Head of caudate nucleus (tissue), 42 donors: ENCODE data around the gene USP25.

Experiments used
- DNase-seq, 42 donors: peaks; one replicate each; pipeline versions ENCODE4 v3.0.0 to v3.0.0-alpha.2; 2020 to 2021; ENCODE audit warnings: mixed read lengths in 7 of 42
- intact Hi-C: fragments of 100-400 bp; cut with DNase I; formaldehyde crosslinking; loops from one replicate; pipeline ENCODE4 v1.15.0; 2022

USP25 gene

GRCh38 chr21:15752763-15753407, 23.1 kb downstream of the USP25 start:
- DNase-seq, result no peak
- intact Hi-C loops, result no loop called here

GRCh38 chr21:15753741-15754140, 24.0 kb downstream of the USP25 start:
- DNase-seq, result no peak
- intact Hi-C loops, result no loop called here

GRCh38 chr21:15754640-15755039, 24.9 kb downstream of the USP25 start:
- DNase-seq, result no peak
- intact Hi-C loops, result no loop called here

GRCh38 chr21:15755125-15755524, 25.3 kb downstream of the USP25 start:
- no peak for DNase-seq
- intact Hi-C loops, result no loop called here

GRCh38 chr21:15759469-15759868, 29.7 kb downstream of the USP25 start:
- no peak for DNase-seq
- intact Hi-C loops, result no loop called here

GRCh38 chr21:15761507-15762100, 31.8 kb downstream of the USP25 start:
- DNase-seq, result no peak
- intact Hi-C loops, result no loop called here

- intact Hi-C loops, result no loop called here
- no peak for DNase-seq
These were observed 33.6 kb downstream of the USP25 start for GRCh38 chr21:15763359-15763758.

- DNase-seq, result no peak
- intact Hi-C loops, result no loop called here
These were observed 35.1 kb downstream of the USP25 start for GRCh38 chr21:15764878-15765277.

- DNase-seq, result no peak
- intact Hi-C loops, result no loop called here
These were observed 37.3 kb downstream of the USP25 start for GRCh38 chr21:15766952-15767603.

- intact Hi-C loops, result no loop called here
- DNase-seq, result no peak
These were observed 38.3 kb downstream of the USP25 start for GRCh38 chr21:15768045-15768601.

GRCh38 chr21:15768853-15769252, 39.1 kb downstream of the USP25 start:
- intact Hi-C loops, result no loop called here
- DNase-seq, result no peak

GRCh38 chr21:15771311-15771710, 41.5 kb downstream of the USP25 start:
- intact Hi-C loops, result no loop called here

GRCh38 chr21:15772654-15773053, 42.9 kb downstream of the USP25 start:
- DNase-seq, result no peak
- intact Hi-C loops, result no loop called here

More at GRCh38 chr21:15771311-15771710, 41.5 kb downstream of the USP25 start:
- DNase-seq, result no peak

GRCh38 chr21:15774590-15774989, 44.8 kb downstream of the USP25 start:
- intact Hi-C loops, result no loop called here
- DNase-seq, result no peak

GRCh38 chr21:15775291-15775690, 45.5 kb downstream of the USP25 start:
- intact Hi-C loops, result no loop called here
- DNase-seq, result no peak

GRCh38 chr21:15775981-15776380, 46.2 kb downstream of the USP25 start:
- DNase-seq, result no peak
- intact Hi-C loops, result no loop called here

- no peak for DNase-seq
- intact Hi-C loops, result no loop called here
These were observed 47.0 kb downstream of the USP25 start for GRCh38 chr21:15776818-15777217.

GRCh38 chr21:15781986-15782385, 52.2 kb downstream of the USP25 start:
- intact Hi-C loops, result no loop called here
- DNase-seq, result no peak

GRCh38 chr21:15788847-15789523, 59.2 kb downstream of the USP25 start:
- no peak for DNase-seq
- intact Hi-C loops, result no loop called here

- DNase-seq, result no peak
- intact Hi-C loops, result no loop called here
These were observed 63.3 kb downstream of the USP25 start for GRCh38 chr21:15793109-15793508.
